ENCODE results near the gene MFAP1.
"Not testable (repeated sequence)": the region's sequence is repeated elsewhere in the genome, so short reads cannot be mapped to it uniquely, and the experiment has no call there.

The MFAP1 gene

GRCh38 chr15:43824302-43825246, at the start of gene MFAP1:
MFAP1 (minus strand) TSS chr15:43824690; CDS start chr15:43824569, 121 bp downstream.
- DNase-seq (ENCODE audit: low read depth): peak; percentile 83

GRCh38 chr15:43873651-43874050, 49.2 kb upstream of the MFAP1 start:
- no peak for DNase-seq (ENCODE audit: low read depth)

- no peak for DNase-seq (ENCODE audit: low read depth)
These were observed 48.0 kb upstream of the MFAP1 start for GRCh38 chr15:43872416-43873020.

GRCh38 chr15:43871835-43872234, 47.3 kb upstream of the MFAP1 start:
- DNase-seq (ENCODE audit: low read depth): no peak

- DNase-seq (ENCODE audit: low read depth): no peak
These were observed 43.9 kb upstream of the MFAP1 start for GRCh38 chr15:43868406-43868805.

GRCh38 chr15:43867096-43867495, 42.6 kb upstream of the MFAP1 start:
- DNase-seq (ENCODE audit: low read depth): no peak

GRCh38 chr15:43866636-43867035, 42.1 kb upstream of the MFAP1 start:
- DNase-seq (ENCODE audit: low read depth): not testable (repeated sequence)

GRCh38 chr15:43859546-43859945, 35.1 kb upstream of the MFAP1 start:
- DNase-seq (ENCODE audit: low read depth): no peak

GRCh38 chr15:43854801-43855200, 30.3 kb upstream of the MFAP1 start:
- DNase-seq (ENCODE audit: low read depth): no peak

GRCh38 chr15:43852607-43853006, 28.1 kb upstream of the MFAP1 start:
- no peak for DNase-seq (ENCODE audit: low read depth)

- DNase-seq (ENCODE audit: low read depth): no peak
These were observed 26.8 kb upstream of the MFAP1 start for GRCh38 chr15:43851251-43851650.

- DNase-seq (ENCODE audit: low read depth): no peak
These were observed 20.9 kb upstream of the MFAP1 start for GRCh38 chr15:43845421-43845820.

GRCh38 chr15:43832485-43832884, 8.0 kb upstream of the MFAP1 start:
- DNase-seq (ENCODE audit: low read depth): not testable (repeated sequence)

GRCh38 chr15:43831519-43832052, 7.1 kb upstream of the MFAP1 start:
- not testable (repeated sequence) for DNase-seq (ENCODE audit: low read depth)

- DNase-seq (ENCODE audit: low read depth): not testable (repeated sequence)
These were observed 6.3 kb upstream of the MFAP1 start for GRCh38 chr15:43830691-43831275.

GRCh38 chr15:43829951-43830540, 5.6 kb upstream of the MFAP1 start:
- not testable (repeated sequence) for DNase-seq (ENCODE audit: low read depth)

- no peak for DNase-seq (ENCODE audit: low read depth)
These were observed 3.7 kb upstream of the MFAP1 start for GRCh38 chr15:43828061-43828657.

- peak; percentile 50 for DNase-seq (ENCODE audit: low read depth)
These were observed 2.2 kb upstream of the MFAP1 start, which contains the start of gene WDR76 for GRCh38 chr15:43826508-43827341. WDR76 (plus strand) TSS chr15:43827002; CDS start chr15:43827033, 31 bp downstream.

- DNase-seq (ENCODE audit: low read depth): no peak
These were observed 1.6 kb upstream of the MFAP1 start for GRCh38 chr15:43826029-43826507.

GRCh38 chr15:43825305-43825704, 815 bp upstream of the MFAP1 start:
- not testable (repeated sequence) for DNase-seq (ENCODE audit: low read depth)

GRCh38 chr15:43821505-43821904, 3.0 kb downstream of the MFAP1 start:
- no peak for DNase-seq (ENCODE audit: low read depth)

Data from activated T-cell treated with anti-CD3 and anti-CD28 coated beads for 1 hour (primary cell).